K562 (cell line): ENCODE measurements around the gene WDR44. TPM values are rescaled to one million over a fixed set of nuclear protein-coding genes. Genes with fewer than 3 reads are reported as not detected.

Experiments
- ATAC-seq: fragments of 200-7000 bp; cut with Tn5 transposase; 3 replicates; pipeline ENCODE4 v1.9.1; 2020; ENCODE audit warnings: moderate library complexity
- BruUV-seq: library from RNA; stranded (reverse); fragments of 400-500 nt; replicated peaks from 2 replicates; lab custom pipeline; 2021; lab: Mats Ljungman, UMichigan
- CTCF ChIA-PET: fragments of 300-600 bp; formaldehyde crosslinking; extraction: SDS; loops from one replicate; lab custom pipeline; 2021; ENCODE audit warnings: low intra/inter-chr PET ratio; lab: Yijun Ruan, JAX
- POLR2A ChIA-PET: fragments of 300-600, 350-650 bp; sonication (Branson Sonifier 250); formaldehyde crosslinking; extraction: SDS; loops from one replicate; lab custom pipeline; 2021; ENCODE audit warnings: antibody characterized with exemption, inconsistent platforms; lab: Yijun Ruan, JAX
- DNase-seq, 4 experiments: peaks; one replicate each; pipeline versions ENCODE4 v3.0.0 to v3.0.0-alpha.2; 2011 to 2018; ENCODE audit warnings: low spot score in 3 of 4, mixed read lengths in 3 of 4; ENCODE audit errors: extremely low read depth in 1 of 4
- FAIRE-seq: peaks from 2 replicates; lab custom pipeline; 2011; peaks lifted over from hg19 to GRCh38; lab: Jason Lieb, UNC
- H2AFZ ChIP-seq: 2 replicates; pipeline ENCODE4 v1.6.0; 2011; ENCODE audit warnings: low read depth, low read length, control low read depth, inconsistent platforms
- H3K27ac ChIP-seq: fragments of 200-600 bp; 3 replicates; pipeline ENCODE4 v1.8.0; 2011; ENCODE audit warnings: low read depth, mild to moderate bottlenecking, control low read depth, inconsistent platforms, low read length, moderate library complexity, mixed read lengths; ENCODE audit errors: extremely low read depth
- H3K27me3 ChIP-seq, 2 experiments: fragments of 300-600 bp in 1 of 2; 2 replicates in 1 of 2; 3 replicates in 1 of 2; pipeline versions ENCODE4 v1.6.0 to v1.8.0; 2011; ENCODE audit warnings: inconsistent platforms in 2 of 2, low read length in 2 of 2, mild to moderate bottlenecking in 1 of 2, mixed read lengths in 1 of 2, moderate library complexity in 1 of 2; ENCODE audit not compliant: control insufficient read depth in 2 of 2, insufficient read depth in 2 of 2
- H3K36me3 ChIP-seq: fragments of 300-600 bp; 3 replicates; pipeline ENCODE4 v1.8.0; 2011; ENCODE audit warnings: mild to moderate bottlenecking, low read length, inconsistent platforms; ENCODE audit not compliant: control insufficient read depth, insufficient read depth
- H3K4me1 ChIP-seq, 2 experiments: fragments of 200-600 bp in 1 of 2; replicated peaks in 1 of 2; 2 replicates in 1 of 2; 3 replicates in 1 of 2; pipeline versions ENCODE4 v1.5.1 to v1.8.0; 2011; ENCODE audit warnings: inconsistent platforms in 2 of 2, low read length in 2 of 2, mild to moderate bottlenecking in 1 of 2, mixed read lengths in 1 of 2, moderate library complexity in 1 of 2; ENCODE audit not compliant: control insufficient read depth in 2 of 2, insufficient read depth in 2 of 2
- H3K4me2 ChIP-seq: 2 replicates; pipeline ENCODE4 v1.6.1; 2011; ENCODE audit warnings: low read length, control low read depth, inconsistent platforms, mixed read lengths; ENCODE audit not compliant: insufficient read depth
- H3K4me3 ChIP-seq: fragments of 200-600 bp; sonication (generic), shearing (Covaris generic); 2 replicates; pipeline ENCODE4 v1.5.1; 2016; ENCODE audit warnings: control low read depth, inconsistent platforms
- H3K79me2 ChIP-seq: fragments of 200-600 bp; 3 replicates; pipeline ENCODE4 v1.8.0; 2011; ENCODE audit warnings: low read length, inconsistent platforms; ENCODE audit not compliant: control insufficient read depth, insufficient read depth
- H3K9ac ChIP-seq, 2 experiments: 2 replicates each; pipeline versions ENCODE4 v1.6.0 to v1.6.1; 2011; ENCODE audit warnings: low read depth in 2 of 2, low read length in 2 of 2, control low read depth in 1 of 2, inconsistent platforms in 1 of 2, mild to moderate bottlenecking in 1 of 2, mixed read lengths in 1 of 2; ENCODE audit not compliant: insufficient read depth in 1 of 2
- H3K9me1 ChIP-seq: one replicate; pipeline ENCODE4 v1.6.0; 2011; ENCODE audit warnings: inconsistent platforms, mild to moderate bottlenecking, low read length, moderate library complexity; ENCODE audit not compliant: control insufficient read depth, insufficient read depth
- H3K9me3 ChIP-seq: replicated peaks from 2 replicates; pipeline ENCODE4 v1.5.1; 2011; ENCODE audit warnings: low read depth, low read length, inconsistent platforms; ENCODE audit not compliant: control insufficient read depth, insufficient read depth
- H4K20me1 ChIP-seq: replicated peaks from 2 replicates; pipeline ENCODE4 v1.6.1; 2011; ENCODE audit warnings: low read length, inconsistent platforms, mixed read lengths; ENCODE audit not compliant: control insufficient read depth, insufficient read depth
- BCOR ChIP-seq: fragments of 450-650 bp; IDR thresholded peaks from 2 replicates; pipeline ENCODE4 v1.6.1; 2016
- CEBPB ChIP-seq: fragments of 450-650 bp; IDR thresholded peaks from 2 replicates; pipeline ENCODE4 v1.6.1; 2016; ENCODE audit warnings: missing genetic modification characterization, missing compliant biosample characterization
- CTBP1 ChIP-seq: fragments of 450-650 bp; IDR thresholded peaks from 2 replicates; pipeline ENCODE4 v1.6.1; 2016; ENCODE audit warnings: borderline replicate concordance
- CXXC5 ChIP-seq: fragments of 250-450 bp; sonication (Bioruptor Pico); IDR thresholded peaks from 2 replicates; pipeline ENCODE4 v1.8.0; 2022; ENCODE audit warnings: inconsistent platforms, mild to moderate bottlenecking, moderate library complexity
- EGR1 ChIP-seq: fragments of 450-650 bp; conservative IDR thresholded peaks from 2 replicates; pipeline ENCODE4 v1.6.1; 2017; ENCODE audit warnings: mild to moderate bottlenecking
- EP400 ChIP-seq: fragments of 450-650 bp; IDR thresholded peaks from 2 replicates; pipeline ENCODE4 v1.6.1; 2017; ENCODE audit warnings: antibody characterized with exemption, mild to moderate bottlenecking, moderate library complexity
- FOXJ2 ChIP-seq: fragments of 200-800 bp; sonication (Bioruptor generic); IDR thresholded peaks from 2 replicates; pipeline ENCODE4 v1.6.1; 2016; ENCODE audit warnings: missing genetic modification characterization, missing compliant biosample characterization
- HDAC8 ChIP-seq: fragments of 450-650 bp; IDR thresholded peaks from 2 replicates; pipeline ENCODE4 v1.6.1; 2016; ENCODE audit warnings: mild to moderate bottlenecking, missing genetic modification characterization, moderate library complexity, missing compliant biosample characterization
- L3MBTL2 ChIP-seq: fragments of 450-650 bp; IDR thresholded peaks from 2 replicates; pipeline ENCODE4 v1.6.1; 2016; ENCODE audit warnings: mild to moderate bottlenecking, moderate library complexity
- NBN ChIP-seq: fragments of 450-650 bp; IDR thresholded peaks from 2 replicates; pipeline ENCODE4 v1.6.1; 2016; ENCODE audit warnings: low read depth, mild to moderate bottlenecking
- NCOR1 ChIP-seq: fragments of 450-650 bp; IDR thresholded peaks from 2 replicates; pipeline ENCODE4 v1.6.1; 2016; ENCODE audit warnings: mild to moderate bottlenecking, moderate library complexity
- POLR2H ChIP-seq: IDR thresholded peaks from 2 replicates; pipeline ENCODE4 v1.6.1; 2016; ENCODE audit warnings: missing genetic modification characterization, low read depth, mild to moderate bottlenecking, control low read depth, missing compliant biosample characterization, moderate library complexity
- PRPF4 ChIP-seq: fragments of 200-400 bp; formaldehyde crosslinking; IDR thresholded peaks from one replicate; pipeline ENCODE4 v1.6.1; 2017; ENCODE audit warnings: low read length, low read depth, mild to moderate bottlenecking; ENCODE audit not compliant: insufficient read depth, poor library complexity, severe bottlenecking
- RBM15 ChIP-seq: fragments of 200-400 bp; formaldehyde crosslinking; IDR thresholded peaks from 2 replicates; pipeline ENCODE4 v1.6.1; 2018; ENCODE audit warnings: mild to moderate bottlenecking, low read length, moderate library complexity; ENCODE audit not compliant: insufficient read depth
- RNF2 ChIP-seq: sonication (generic); IDR thresholded peaks from 2 replicates; pipeline ENCODE4 v1.6.1; 2016
- SIX5 ChIP-seq, 2 experiments: IDR thresholded peaks; 2 replicates each; pipeline ENCODE4 v1.6.1; 2011; ENCODE audit warnings: low read length in 2 of 2, borderline replicate concordance in 1 of 2, low read depth in 1 of 2, mild to moderate bottlenecking in 1 of 2, moderate library complexity in 1 of 2; ENCODE audit not compliant: insufficient read depth in 1 of 2
- SUPT5H ChIP-seq: fragments of 450-650 bp; IDR thresholded peaks from 2 replicates; pipeline ENCODE4 v1.6.1; 2016
- TCF7 ChIP-seq: sonication (generic); IDR thresholded peaks from 2 replicates; pipeline ENCODE4 v1.6.1; 2016; ENCODE audit warnings: antibody characterized with exemption, borderline replicate concordance
- VEZF1 ChIP-seq: fragments of 200-800 bp; sonication (Bioruptor generic); IDR thresholded peaks from 2 replicates; pipeline ENCODE4 v1.6.1; 2017; ENCODE audit warnings: missing genetic modification characterization, missing compliant biosample characterization
- ZFP36 ChIP-seq: fragments of 150-350 bp; IDR thresholded peaks from 2 replicates; pipeline ENCODE4 v1.6.1; 2018; ENCODE audit warnings: low read length, low read depth; ENCODE audit not compliant: partially characterized antibody
- ZNF764 ChIP-seq: fragments of 250-450 bp; sonication (Bioruptor Pico); IDR thresholded peaks from 2 replicates; pipeline ENCODE4 v1.4.0; 2020; ENCODE audit warnings: low read depth, mild to moderate bottlenecking, moderate library complexity
- WGBS: fragments of 100-300 bp; shearing (Covaris generic); methylation state at CpG from one replicate; pipeline ENCODE4 v1.1.6; 2016; ENCODE audit warnings: low coverage, mixed read lengths; ENCODE audit not compliant: insufficient coverage; ENCODE audit errors: missing lambda C conversion rate; 5-methylcytosine and 5-hydroxymethylcytosine counted together
- in situ Hi-C: fragments of 300-500 bp; cut with MboI; formaldehyde crosslinking; loops from 4 replicates; pipeline ENCODE4 v1.15.0; 2018; ENCODE audit warnings: inconsistent platforms, mixed read lengths
- intact Hi-C: fragments of 100-400 bp; cut with micrococcal nuclease; formaldehyde crosslinking; loops from 2 replicates; pipeline ENCODE4 v1.14.2; 2022
- polyA plus RNA-seq, 8 experiments: library from polyadenylated mRNA; depleted of rRNA in 4 of 8; stranded (reverse) in 5 of 8; unstranded in 3 of 8; fragments of >200 nt; fragmentation: Nextera tagmentation in 2 of 8; fragmentation: Illumina TruSeq in 1 of 8; extraction: Ambion mirVana in 2 of 8; extraction: Trizol in 1 of 8; gene quantifications; 2 replicates each; pipeline versions ENCODE4 v1.2.1 to v1.2.3, GENCODE V29; 2011 to 2014; ENCODE audit warnings: inconsistent platforms in 1 of 8, missing spikeins in 1 of 8
- total RNA-seq, 7 experiments: library from RNA; depleted of rRNA in 6 of 7; stranded (reverse); fragments of >200 nt in 6 of 7; fragmentation: Illumina TruSeq in 2 of 7; extraction: Trizol in 2 of 7; gene quantifications; 2 replicates each; pipeline versions ENCODE4 v1.2.1 to v1.2.3, GENCODE V29; 2011 to 2021; ENCODE audit warnings: low replicate concordance in 1 of 7

Gene WDR44
- total and polyA plus RNA-seq, 9 of the 15 experiments (the other 6 are each of a cell fraction or from before 2014, with no cell fraction given) = 5.6 to 20.0 (median 14.6) TPM

GRCh38 chrX:118495061-118495921 is 149.4 kb downstream of the WDR44 start, which contains the start of gene DOCK11:
Gene DOCK11 (plus strand): TSS chrX:118495815. CDS start chrX:118495972, 157 bp downstream.
- Histone ChIP-seq H3K9ac (peak within 1 kb of the TSS; percentile 72 to 90), H4K20me1 (no peaks in the 10 kb centered on the region; the same call in 1 of the 2 replicates), H3K4me3 (peak within 1 kb of the TSS; percentile 80), H3K79me2 (peaks cover 44% of the 10 kb centered on the region), H3K9me3 (no peaks in the 10 kb centered on the region), H3K4me2 (peak within 1 kb of the TSS; percentile 85), H3K4me1 (peaks cover 23 to 34% of the 10 kb centered on the region in 2 experiments), H2AFZ (peak within 1 kb of the TSS; percentile 91), H3K27me3 (no peaks in the 10 kb centered on the region), H3K27ac (peak within 1 kb of the TSS; percentile 79), H3K9me1 (no peaks in the 10 kb centered on the region), H3K36me3 (peaks cover 18% of the 10 kb centered on the region; the same call in 1 of the 3 replicates)
- in situ Hi-C loops = no loop called here
- no TSS peak for BruUV-seq
- ChIA-PET CTCF (interaction anchor here (0.7 kb wide), 1 partner anchor 106 kb away, joined by 4 read pairs; no protein-coding TSS in a partner anchor), POLR2A (interaction anchor here (0.6 to 2.0 kb wide), 4 partner anchors 9 to 39 kb away, joined by 3 to 6 read pairs (median 3); no protein-coding TSS in a partner anchor)
- DNase-seq (peak; percentile 83 to 94 (median 85)), ATAC-seq (peak; percentile 90), FAIRE-seq (peak; percentile 68)
- intact Hi-C loops = loop anchor here (2.0 to 5.0 kb wide), 2 partner anchors 30 to 67 kb away; no protein-coding TSS in a partner anchor
- WGBS = 14% methylated on average over 20 of the region's 64 CpGs
- peak; percentile 98 for TF ChIP-seq VEZF1
- TF ChIP-seq CEBPB (tag) = peak; percentile 31; the same call in 1 of the 2 replicates
- TF ChIP-seq NBN = 0 out of 2 replicates have a peak, but pooled peaks have one; percentile 40
- TF ChIP-seq POLR2H = 0 out of 2 replicates have a peak, but pooled peaks have one; percentile 40
- TF ChIP-seq EP400 = peak; percentile 67
- TF ChIP-seq TCF7 = no peak
- peak; percentile 73 for TF ChIP-seq CTBP1
- 0 out of 2 replicates have a peak, but pooled peaks have one; percentile 41 for TF ChIP-seq ZNF764
- TF ChIP-seq FOXJ2 (tag) = 0 out of 2 replicates have a peak, but pooled peaks have one; percentile 35
- peak; percentile 42; the same call in 1 of the 2 replicates for TF ChIP-seq CXXC5 (CRISPR knock-in tag)
- TF ChIP-seq PRPF4 = no peak
- peak; percentile 61 for TF ChIP-seq NCOR1
- peak; percentile 67; the same call in 1 of the 2 replicates for TF ChIP-seq RNF2
- TF ChIP-seq ZFP36 = no peak
- 0 out of 2 replicates have a peak, but pooled peaks have one; percentile 28 for TF ChIP-seq BCOR
- TF ChIP-seq SUPT5H = peak; percentile 56; the same call in 1 of the 2 replicates
- peak; percentile 82 for TF ChIP-seq EGR1
- TF ChIP-seq RBM15 = no peak
- TF ChIP-seq HDAC8 (tag) = no peak
- peak; percentile 76 for TF ChIP-seq L3MBTL2
- no peak for TF ChIP-seq SIX5 (IDR thresholded peaks at IDR 0.05; ENCODE audit: borderline replicate concordance in 1 of 2, insufficient read depth in 1 of 2, low read depth in 1 of 2, low read length in 2 of 2)
